C4-2B (cell line): ENCODE measurements around the gene FSIP2.
"Not testable (repeated sequence)": the region's sequence is repeated elsewhere in the genome, so short reads cannot be mapped to it uniquely, and the experiment has no call there.

Experiments used
- H3K27ac ChIP-seq: fragments of 450-650 bp; 2 replicates; pipeline ENCODE4 v1.5.1; 2017
- ZFX ChIP-seq: fragments of 450-650 bp; IDR thresholded peaks from 2 replicates; pipeline ENCODE4 v1.6.1; 2017
- TF ChIP-seq, protein P1 (sequence below): fragments of 450-650 bp; conservative IDR thresholded peaks from 2 replicates; pipeline ENCODE4 v1.5.1; 2017; ENCODE audit warnings: mild to moderate bottlenecking

FSIP2 gene

DNA sequence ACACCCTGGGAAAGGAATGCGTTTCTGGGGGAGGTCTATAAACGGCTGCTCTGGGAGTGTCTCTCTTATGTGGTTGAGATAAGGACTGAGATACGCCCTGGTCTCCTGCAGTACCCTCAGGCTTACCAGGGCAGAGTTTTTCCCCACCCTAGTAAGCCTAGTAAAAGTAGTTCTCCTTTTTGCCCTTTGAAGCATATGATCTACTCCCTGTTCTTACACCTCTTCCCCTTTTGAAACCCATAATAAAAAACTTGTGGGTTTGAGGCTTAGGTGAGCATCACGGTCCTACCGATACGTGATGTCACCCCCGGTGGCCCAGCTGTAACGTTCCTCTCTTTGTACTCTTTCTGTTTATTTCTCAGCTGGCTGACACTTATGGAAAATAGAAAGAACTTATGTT is 97.4 kb downstream of the FSIP2 start:
- no peak overlapping the region for H3K27ac ChIP-seq
- TF ChIP-seq, protein P1, sequence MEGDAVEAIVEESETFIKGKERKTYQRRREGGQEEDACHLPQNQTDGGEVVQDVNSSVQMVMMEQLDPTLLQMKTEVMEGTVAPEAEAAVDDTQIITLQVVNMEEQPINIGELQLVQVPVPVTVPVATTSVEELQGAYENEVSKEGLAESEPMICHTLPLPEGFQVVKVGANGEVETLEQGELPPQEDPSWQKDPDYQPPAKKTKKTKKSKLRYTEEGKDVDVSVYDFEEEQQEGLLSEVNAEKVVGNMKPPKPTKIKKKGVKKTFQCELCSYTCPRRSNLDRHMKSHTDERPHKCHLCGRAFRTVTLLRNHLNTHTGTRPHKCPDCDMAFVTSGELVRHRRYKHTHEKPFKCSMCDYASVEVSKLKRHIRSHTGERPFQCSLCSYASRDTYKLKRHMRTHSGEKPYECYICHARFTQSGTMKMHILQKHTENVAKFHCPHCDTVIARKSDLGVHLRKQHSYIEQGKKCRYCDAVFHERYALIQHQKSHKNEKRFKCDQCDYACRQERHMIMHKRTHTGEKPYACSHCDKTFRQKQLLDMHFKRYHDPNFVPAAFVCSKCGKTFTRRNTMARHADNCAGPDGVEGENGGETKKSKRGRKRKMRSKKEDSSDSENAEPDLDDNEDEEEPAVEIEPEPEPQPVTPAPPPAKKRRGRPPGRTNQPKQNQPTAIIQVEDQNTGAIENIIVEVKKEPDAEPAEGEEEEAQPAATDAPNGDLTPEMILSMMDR, result no peak
- TF ChIP-seq ZFX, result no peak

DNA sequence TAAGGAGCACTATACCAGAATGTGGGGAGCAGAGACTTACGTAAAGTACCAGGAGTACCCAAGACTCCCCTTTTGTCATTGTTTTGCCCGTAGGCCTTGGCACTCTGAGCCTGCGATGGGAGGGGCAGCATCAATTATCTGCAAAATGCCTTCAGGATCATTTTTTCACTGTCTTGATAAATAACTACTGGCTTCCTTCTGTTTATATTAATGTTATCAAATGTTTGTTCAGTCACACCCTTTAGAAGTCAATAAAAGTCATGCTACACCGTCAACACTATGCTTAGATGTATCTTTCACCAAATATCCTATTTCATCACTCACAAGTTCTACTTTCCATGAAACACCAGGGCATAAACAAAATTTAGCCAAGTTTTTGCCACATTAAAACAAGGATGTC is 116.3 kb downstream of the FSIP2 start:
- no peak overlapping the region for H3K27ac ChIP-seq
- no peak for TF ChIP-seq ZFX
- TF ChIP-seq, protein P1, result no peak

DNA sequence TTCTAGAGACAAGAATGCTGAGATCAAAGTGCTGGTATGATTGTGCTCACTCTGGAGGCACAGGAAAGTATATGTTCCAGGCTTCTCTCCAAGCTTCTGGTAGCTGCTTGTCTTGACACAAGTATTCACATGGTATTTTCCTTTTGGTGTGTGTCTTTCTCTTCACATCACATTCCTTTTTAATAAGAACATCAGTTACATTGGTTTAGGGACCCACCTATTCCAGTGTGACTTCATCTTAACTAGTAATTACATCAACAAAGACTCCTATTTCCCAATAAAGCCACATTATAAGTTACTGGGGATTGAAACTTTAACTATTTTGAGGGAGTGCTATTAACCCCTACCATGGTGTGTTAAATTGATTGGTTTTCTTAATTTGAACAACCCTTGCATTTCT is 119.1 kb downstream of the FSIP2 start:
- H3K27ac ChIP-seq, result no peak overlapping the region
- TF ChIP-seq, protein P1, result no peak
- TF ChIP-seq ZFX, result no peak

DNA sequence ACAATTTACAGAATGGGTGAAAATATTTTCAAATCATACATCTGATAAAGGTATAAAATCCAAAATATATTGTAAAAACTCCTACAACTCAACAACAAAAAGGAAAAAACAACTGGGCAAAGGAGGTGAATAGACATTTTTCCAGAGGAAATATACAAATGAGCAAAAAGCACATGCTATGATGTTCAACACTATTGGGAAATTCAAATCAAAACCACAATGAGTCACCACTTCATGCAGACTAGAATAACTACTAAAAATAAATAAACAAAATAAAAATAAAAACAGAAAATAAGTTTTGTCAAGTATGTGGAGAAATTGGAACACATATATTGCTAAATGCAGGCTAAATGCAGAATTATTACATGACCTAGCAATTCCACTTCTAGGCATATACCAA is 120.9 kb downstream of the FSIP2 start:
- H3K27ac ChIP-seq, result no peak overlapping the region
- no peak for TF ChIP-seq ZFX
- TF ChIP-seq, protein P1, result no peak

DNA sequence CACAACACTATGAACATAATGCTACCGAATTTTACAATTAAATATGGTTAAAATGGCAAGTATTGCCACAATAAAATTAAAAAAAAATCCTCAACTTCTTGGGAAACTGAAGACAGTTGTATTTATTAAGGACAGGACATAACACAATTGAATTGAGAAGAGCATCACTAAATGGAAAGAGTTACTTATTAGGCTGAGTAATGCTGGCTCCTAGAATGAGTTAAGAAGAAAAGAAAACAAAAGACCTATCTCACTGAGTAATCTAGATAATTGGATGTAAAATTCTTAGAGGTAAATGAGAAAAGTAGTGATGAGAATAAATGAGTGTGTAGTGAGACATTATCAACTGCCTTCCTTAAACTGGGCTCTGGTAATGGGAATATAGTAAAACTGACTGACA is 121.7 kb downstream of the FSIP2 start:
- TF ChIP-seq ZFX, result no peak
- TF ChIP-seq, protein P1, result no peak
- H3K27ac ChIP-seq, result no peak overlapping the region

DNA sequence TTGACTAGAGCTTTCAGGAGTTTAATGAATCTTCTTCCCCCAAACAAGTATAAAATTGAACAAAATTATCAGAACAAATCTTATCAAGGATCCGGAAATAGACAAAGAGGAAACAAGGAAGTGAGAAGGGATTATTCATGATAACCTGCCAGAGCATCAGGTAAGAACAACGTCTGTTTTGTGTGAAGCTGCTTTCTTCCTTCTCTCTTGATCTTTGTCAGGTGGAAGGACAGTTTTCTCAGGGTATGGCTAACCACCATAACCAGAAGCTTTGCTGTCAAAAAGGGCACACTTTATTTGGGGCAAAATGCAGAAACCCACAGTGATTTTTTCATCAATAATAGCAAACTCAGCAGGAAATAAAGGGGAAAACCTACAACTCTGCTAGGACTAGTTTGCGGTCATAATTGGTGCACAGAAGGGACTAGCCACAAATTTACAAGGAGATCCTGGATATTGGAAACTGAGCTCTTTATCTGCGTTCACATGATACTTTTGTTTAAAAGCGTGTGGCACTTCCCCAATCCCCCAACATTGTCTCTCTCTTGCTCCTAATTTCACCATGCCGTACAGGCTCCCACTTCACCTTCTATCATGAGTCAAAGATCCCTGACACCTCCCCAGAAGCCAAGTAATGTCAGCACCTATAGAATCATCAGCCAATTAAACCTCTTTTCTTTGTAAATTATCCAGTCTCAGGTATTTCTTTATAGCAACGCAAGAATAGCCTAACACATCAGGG is 124.2 kb downstream of the FSIP2 start:
- H3K27ac ChIP-seq, result no peak overlapping the region
- TF ChIP-seq, protein P1, result no peak
- no peak for TF ChIP-seq ZFX

DNA sequence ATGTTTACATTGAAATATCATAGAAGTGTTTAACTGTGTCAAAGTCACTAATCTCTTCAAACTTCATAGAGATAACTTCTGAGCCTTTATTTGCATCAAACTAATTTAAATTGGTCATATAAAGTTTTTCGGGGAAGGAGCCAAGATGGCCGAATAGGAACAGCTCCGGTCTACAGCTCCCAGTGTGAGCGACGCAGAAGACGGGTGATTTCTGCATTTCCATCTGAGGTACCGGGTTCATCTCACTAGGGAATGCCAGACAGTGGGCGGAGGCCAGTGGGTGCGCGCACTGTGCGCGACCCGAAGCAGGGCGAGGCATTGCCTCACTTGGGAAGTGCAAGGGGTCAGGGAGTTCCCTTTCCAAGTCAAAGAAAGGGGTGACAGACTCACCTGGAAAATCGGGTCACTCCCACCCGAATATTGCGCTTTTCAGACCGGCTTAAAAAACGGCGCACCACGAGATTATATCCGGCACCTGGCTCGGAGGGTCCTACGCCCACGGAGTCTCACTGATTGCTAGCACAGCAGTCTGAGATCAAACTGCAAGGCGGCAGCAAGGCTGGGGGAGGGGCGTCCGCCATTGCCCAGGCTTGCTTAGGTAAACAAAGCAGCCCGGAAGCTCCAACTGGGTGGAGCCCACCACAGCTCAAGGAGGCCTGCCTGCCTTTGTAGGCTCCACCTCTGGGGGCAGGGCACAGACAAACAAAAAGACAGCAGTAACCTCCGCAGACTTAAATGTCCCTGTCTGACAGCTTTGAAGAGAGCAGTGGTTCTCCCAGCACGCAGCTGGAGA is 126.1 kb downstream of the FSIP2 start:
- not testable (repeated sequence) for H3K27ac ChIP-seq
